GM21786 (cell line): ENCODE results near the gene TGFBI.

Experiments used
- ATAC-seq: cut with Tn5 transposase; IDR thresholded peaks from one replicate; pipeline ENCODE4 v1.9.1; 2021; ENCODE audit not compliant: unreplicated experiment

Gene TGFBI

DNA sequence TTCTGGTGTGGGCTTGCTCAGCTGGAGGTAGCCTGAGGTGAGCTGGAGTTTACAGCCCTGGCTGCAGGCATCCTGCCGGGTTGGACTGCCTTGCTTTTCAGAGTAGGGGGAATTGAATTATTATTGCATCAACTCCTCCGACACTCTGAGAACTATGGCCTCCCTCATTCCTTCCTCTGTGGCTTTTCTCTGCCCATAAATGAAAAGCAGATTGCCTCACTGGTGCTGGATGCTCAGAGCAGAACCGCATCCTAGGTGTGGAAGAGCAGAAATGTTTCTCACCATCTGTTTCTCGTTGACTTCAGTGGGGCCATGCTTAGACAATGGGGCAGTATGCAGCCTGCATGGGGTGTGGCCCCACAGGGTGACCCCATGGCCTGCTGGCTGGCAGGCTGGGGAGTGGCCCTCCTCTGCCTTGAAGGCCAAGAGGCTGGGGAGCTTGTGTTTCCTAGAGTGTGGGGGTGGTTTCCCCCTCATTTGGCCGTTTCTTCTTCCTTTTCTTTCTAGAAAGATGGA lies 27.3 kb upstream of the TGFBI start:
- no peak for ATAC-seq

DNA sequence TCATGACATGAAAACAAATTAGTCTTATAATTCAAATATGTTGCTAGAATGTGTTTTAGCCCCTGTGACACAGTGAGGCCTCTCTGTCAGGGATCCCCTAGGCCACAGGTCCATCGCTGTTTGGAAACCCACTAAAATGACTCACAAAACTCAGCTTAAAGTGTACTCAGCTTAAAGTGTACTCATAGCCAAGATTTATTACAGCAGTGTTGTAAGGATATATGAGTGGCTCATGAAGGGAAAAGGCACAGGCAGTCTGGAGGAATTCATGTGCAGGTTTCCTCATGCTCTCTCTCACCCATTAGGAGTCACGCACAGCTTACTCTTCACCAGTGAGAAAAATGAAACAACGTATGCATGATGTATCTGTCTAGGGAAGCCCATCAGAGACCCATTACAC lies 24.4 kb upstream of the TGFBI start:
- no peak for ATAC-seq

DNA sequence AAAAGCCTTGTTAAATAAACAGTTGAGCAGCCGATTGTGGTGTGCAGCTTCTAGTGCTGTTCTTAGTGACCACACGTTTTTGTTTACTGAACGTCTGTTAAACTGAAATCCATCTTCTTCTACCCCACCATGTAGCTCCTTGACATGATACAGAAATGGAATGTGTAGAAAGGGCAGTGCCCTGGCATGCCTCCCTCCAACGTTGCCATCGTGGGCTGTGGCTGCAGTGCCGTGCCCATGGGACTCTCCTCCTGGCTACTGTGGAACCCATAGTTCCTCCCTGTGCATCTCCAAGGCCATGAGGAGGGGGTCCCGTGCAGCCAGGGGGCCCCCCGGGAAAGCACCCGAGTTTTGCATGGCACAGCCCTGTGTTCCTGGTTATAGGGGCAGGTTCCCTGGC lies 23.3 kb upstream of the TGFBI start:
- no peak for ATAC-seq

DNA sequence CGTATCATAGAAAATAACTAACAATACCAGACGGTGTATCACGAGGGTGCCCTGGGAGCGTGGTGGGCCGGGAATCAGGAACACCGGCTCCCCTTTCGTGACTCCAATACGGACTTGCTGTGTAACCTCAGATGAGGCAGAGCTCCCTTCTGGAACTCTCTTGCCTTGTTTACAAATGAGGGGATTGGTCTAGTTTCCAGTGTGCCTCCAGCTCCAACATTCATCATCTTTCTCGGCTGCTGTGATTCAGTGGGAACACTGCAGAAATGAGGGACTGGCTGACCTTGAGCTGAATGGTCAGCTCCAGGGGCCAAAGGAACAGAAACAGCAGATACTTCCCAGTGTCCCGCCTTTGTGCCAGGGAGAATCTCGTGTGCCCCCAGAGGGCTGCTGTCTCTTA lies 22.6 kb upstream of the TGFBI start:
- no peak for ATAC-seq

DNA sequence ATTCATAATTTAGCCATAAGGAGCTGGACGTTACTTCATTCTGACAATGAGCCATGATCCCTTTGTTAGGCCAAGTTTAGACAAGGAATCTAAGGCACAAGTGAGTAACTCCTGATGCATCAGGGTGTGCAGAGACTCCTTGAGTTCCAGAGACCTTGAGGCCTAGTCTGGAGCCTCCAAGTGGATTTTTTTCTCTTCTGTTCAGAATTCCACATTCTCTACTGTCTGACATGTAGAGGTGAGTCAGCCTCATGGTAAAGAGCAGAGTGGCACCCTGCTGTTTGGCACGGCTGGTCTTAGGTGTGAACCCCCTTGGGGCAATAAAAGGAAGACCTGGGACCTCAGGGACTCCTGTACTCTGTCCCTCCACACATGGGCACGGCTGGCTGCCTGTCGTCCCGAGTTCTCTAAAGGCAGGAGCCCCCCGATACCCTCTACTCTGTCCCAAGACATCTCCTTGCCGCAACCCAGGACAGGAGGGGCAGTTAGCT lies 22.0 kb upstream of the TGFBI start:
- ATAC-seq: no peak

DNA sequence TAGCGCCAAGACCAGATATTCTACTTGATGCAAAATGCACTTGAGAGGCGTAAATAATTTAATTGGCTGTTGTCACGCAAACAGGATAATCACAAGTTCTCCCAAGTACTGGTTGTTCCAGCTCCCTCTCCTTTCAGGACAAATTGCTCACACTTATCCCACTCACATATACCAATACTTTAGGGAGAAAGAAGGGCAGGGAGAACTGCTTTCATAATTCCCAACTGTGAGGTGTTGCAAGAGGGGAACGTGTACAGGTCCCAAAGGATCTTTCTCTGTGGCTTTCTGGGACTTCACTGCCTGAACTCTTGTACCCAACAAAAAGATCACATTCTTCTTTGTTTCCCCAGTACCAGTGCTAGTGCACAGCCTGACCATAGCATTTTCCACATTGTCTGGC lies 21.5 kb upstream of the TGFBI start:
- no peak for ATAC-seq

DNA sequence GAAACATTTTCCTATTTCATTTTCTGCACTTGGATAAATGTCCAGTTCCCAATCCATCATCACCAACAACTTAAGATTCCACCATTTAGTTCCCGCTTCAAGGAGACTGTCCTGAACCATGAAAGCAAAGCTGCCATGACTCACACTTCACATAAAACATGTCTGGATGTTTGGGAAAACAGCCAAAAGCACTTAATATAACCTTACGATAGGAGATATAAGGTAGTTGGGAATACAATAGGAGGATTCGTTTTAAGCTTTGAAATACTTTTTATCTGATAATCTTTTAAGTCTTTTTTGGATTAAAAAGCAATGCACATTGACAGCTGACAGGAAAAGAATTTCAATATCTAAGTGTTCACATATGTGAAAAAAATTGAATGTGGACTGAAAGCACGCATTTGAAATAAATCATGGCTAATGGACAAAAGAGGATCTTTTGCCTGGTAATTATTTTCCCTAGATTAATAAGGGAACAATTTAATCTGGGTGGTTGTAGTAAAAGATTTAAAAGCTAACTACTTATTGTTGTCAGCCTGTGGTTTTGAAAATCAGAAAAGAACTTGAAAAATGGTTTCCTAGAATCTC lies 17.3 kb upstream of the TGFBI start:
- no peak for ATAC-seq

DNA sequence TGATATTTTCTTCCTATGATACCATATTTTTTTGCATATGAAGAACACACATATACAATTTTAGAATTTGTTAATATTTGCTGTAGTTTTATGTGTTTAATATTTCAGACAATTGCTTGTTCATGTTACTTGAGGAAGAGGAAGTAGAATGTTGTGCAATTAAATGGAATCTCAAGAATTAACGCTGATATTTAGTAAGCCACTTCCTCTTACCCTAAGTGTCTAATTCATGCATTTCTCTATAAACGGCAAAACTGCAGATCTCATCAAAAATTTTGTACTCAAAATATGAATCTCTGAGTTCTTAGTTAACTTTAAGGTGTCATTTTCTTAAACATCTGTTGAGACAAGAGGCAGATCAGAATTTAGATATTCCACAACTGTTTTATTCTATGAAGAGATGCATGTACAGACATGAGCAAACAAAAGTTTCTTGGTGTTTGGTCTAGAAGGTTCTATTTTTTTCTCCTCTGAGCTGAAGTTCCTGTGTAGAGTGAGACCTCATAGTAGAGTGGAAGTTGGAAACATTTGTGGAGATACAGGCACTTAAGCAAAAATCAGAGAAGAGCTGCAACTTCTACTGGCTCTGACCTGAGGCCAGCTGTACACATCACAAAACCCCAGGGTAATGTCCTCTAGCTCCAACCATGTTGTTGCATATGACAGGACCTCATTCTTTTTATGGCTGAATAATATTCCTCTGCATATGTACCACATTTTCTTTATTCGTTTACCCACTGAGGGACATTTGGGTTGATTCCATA lies 16.6 kb upstream of the TGFBI start:
- ATAC-seq: no peak

DNA sequence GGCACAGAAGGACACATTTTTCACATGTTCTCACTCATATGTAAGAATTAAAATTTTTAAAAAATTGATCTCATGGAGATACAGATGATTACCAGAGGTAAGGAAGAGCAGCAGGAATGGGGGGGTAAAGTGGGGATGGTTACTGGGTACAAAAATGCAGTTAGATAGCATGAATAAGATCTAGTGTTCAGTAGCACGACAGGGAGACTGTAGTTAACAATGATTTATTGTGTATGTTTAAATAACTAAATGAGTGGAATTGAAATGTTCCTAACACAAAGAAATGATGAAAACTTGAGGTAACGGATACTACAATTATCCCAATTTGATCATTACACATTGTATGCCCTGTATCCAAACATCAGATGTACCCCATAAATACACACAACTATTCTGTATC lies 15.2 kb upstream of the TGFBI start:
- no peak for ATAC-seq

DNA sequence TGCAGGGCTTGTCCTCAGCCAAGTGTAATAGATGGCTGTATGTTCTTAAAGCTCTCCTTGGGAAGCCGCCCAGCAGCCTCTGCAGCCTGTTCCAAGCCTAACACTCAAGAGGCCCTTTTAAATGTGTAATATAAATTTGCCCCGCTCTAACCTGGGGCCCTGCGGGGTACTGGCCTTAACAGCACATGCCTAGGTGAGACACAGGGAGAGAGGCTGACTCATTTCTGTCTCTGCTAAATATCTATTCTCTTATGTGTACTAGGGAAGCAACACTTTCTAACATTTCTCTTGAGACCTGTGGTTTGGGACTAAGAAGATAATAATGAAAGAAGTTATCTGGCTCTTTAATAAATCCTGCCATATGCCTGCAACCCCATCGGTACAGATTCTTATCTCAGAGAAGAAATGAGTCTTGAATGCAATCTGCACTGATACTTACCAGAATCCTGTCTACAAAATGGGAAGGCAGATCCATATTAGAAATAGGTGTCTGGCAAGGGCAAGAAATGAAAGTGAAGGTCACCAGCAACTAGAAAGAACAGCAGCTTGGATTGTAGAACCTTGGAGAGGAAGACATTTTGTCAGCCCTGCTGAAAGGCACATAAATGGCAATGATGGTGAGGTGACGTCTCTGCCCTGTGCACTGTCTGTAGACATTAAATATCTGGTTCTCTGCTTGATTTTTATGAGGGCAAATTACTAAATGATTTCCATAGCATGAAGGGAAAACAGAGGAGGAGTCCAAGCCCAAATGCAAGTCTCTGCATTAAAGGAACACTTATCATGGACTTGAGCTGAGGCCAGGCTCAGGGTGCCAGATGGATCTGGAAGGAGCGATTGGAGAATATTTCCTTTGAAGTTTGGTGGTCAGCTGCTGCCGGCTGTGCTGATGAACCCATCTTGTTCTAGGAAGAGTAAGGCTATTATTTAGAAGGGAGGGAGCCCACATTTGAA lies 14.5 kb upstream of the TGFBI start:
- peak; percentile 87 for ATAC-seq

DNA sequence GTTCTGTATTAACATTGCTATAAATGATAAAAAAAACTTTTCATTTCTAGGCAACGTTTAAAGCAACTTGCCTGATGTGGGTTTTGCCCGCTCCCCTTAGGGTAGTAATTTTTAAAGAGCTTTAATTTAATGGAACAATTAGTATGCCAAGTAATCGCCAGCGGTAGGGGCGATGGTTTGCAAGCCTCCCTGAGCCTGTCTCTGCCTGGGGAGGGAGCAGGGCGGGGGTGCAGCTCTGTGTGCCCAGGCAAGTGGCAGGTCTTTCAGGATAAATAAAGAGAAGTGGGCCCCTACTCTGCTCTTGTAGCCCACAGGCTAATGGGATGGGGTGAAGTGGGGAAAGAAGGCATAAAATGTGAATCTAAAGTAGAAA lies 13.8 kb upstream of the TGFBI start:
- ATAC-seq: no peak

DNA sequence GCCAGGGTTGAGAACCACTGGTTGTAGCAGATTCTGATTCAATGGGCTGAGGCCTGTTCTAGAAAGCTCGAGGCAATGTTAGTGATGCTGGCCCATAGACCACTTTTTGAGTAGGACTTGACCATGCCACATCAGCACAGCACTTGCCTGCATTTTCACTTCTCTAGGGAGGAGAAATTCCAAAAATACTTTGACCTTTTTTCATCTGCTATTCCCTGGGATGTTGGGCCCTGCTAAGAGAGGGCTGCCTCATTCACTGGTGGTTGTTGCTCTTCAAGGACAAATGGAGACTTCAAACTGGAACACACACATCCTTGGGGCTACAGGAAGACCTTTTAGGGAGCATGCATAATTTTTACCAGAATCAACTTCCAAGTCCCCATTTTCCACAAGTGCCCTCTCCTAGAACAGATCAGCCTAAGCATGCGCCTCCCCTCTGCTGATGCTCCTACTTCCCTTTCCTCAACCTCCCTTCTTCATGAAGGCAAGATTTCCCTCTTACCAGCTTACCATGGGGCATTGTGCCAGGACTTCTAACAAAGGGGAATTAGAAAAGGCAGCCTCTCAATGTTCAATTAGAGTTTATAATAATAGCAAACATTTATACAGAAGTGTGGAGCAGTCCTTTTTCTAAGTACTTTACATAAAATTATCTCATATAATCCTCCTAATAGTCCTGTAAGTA lies 12.7 kb upstream of the TGFBI start:
- ATAC-seq: no peak

DNA sequence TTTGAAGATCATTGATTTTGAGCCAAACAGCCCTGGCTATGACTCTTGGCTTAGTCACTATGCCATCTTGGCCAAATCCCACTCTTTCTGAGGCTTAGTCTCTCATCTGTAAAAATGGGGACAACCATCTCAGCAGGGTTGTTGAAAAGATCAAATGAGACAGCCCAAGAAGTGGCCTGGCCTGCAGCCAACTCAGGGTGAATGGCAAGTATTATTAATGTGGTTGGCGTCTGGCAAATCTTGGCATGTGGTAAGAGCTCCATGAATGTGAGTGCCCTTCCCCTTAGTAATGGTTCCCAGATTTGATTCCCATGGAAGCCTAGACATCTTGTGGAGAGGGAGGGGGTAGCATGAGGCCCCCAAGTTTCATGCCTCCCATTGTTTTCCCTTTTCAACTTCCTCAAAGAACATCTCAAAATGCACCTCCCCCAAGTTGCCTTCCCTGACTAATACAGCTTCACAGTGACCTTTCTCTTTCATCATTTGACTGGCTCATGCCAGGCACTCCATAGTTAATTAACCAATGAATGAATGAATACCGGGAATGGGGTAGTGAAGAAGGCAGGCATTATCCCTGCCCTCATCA lies 11.8 kb upstream of the TGFBI start:
- no peak for ATAC-seq

DNA sequence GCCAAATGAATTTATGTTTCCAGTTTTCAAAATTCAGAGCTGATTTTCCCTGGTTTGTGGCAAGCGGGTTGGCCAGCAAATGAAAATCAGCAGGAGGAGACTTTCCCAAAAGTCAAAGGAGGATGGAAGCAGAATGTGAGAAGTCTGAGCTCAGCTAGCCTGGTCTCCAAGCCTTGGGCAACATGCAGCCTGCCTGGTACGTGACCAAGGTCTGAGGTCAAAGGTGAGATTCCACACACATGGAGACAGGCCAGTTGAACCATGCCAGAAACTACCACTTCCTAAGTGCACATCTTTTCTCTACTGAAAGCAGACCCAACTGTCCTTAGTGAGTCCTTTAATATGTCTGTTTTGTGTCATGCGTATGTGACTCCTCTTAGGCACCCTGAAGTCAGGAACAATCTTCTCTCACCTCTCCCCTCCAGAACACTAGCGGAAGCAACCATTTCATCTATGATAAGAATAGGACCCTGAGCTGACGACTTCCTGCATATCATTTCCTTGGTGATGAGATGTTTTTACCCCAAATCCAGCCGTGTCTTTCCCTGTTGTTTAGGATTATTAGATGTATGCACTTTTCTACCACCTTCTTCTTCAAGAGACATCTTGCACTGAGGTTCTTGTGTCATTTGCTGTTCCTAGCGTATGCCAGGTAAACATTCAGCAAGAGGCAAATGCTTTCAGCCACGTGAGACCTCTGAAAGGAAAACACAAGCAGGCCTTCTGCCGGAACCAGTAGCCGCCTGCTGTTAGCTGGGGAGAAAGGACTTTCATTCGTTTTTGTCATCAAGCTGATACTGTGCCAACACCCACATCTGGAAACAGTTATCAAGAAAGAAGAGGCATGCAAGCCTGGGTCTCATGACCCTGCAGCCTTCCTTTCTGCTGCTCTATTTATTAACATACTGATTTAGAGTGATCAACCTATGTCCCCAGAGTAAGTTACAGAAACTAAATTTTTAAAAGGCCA lies 9.7 kb upstream of the TGFBI start:
- no peak for ATAC-seq

DNA sequence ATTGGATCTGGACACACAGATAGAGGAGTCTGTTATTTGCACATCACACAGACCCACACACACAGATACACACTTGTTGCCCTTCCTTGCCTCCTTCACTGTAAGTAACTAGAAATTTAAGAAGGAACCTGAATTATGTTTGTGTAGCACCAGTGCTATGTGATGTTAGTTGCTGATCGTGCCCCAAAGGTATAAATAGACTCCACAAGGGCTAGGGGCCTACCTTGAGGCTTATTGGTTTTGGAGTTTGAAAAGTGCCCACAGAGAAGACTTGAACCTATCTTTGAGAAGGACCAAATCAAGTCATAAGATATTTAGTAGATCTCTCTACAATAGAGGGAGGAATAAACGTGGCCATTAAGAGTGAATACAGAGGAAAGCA lies 8.8 kb upstream of the TGFBI start:
- ATAC-seq: no peak

DNA sequence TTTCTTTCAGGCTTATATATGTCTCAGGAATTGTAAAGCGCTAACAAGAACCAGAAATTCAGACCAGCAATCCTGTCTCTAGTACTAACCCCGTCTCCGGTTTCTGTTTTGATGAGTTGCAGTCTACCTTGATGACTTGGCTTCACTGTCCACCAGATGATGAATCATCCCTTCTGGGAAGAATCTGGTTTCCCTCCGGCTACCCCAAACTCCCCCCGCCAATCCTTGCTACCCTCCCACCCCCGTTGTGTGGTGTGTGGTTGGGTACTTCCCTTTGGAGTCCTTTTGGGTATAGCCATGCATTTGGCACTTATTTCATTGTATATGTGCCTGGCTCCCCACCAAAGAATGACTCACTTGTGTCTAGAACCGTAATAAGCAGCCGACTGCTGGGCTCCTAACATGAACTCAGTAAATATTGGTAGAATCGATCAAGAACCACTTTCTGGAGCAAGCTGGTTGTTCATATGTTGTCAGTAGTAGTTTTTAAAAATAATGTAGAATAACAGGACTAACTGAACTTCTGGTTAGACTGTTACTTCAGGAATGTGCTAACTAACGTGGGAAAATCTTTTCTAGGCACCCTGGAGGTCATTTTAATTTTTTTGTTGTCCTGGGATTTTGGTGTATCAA lies 8.3 kb upstream of the TGFBI start:
- ATAC-seq: no peak

DNA sequence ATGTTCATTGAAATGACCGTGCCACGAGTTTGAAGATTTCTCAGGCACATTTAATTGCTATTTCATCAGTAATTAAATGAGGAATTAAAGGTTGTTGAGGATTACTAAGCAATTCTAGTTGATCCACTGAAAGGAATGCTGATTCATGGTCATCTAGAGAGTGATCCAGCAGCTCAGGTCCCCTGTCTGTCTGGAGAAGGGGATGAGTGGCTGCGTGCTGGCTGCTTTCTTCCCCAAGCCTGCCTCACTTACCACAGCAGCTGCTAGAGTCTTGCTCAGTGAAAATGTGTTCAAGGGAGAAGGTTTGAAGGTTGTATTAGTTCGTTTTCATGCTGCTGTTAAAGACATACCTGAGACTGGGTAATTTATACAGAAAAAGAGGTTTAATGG lies 7.8 kb upstream of the TGFBI start:
- ATAC-seq: no peak

DNA sequence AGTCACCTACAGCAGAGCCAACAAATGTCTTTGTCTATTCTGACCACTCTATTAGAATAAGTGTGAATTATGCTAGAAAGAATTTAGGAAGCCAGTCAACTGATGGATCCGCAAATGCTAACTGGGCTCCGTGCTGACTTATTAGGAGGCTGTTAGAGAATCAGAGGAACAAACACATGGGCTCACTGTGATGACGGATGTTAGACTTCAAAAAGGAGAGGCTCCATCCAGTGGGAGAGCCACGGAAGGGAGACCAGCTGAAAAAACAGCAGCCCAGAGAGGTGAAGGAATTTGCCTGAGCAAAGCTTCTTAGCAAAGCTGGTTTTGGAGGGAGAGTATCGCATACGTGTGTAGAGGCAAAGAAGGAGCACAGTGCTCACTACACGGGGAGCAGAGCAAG lies 5.8 kb upstream of the TGFBI start:
- ATAC-seq: no peak

DNA sequence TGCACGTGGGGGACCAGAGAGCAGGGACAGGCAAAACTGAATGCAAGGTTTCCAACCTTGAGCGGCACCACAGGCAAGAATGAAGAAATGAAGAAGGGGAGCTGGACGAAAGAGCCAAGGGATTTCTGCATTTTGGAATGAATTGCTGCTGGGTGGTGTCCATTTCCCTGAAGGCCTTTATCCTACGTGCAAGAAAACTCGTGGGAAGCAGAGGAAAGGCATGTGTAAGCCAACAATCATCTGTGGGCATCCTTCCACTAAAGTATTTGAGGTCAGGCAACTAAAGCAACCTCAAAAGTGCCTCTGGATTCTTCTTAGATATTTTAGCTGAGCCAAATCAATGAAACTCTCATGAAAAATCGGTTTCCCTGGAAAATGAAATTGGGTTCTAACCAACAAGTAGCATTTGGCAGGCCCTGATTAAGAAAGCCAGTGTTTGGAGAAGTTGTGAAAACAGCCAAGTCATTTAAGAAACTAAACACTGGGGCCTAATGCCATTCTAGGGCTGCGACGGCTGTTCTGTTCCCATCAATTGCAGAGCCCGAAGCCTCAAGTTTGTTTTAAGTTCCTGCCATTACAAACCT lies 4.7 kb upstream of the TGFBI start:
- ATAC-seq: no peak
